ENCODE measurements around the gene CLEC4E.
A peak's percentile ranks its signal among the peaks of the same experiment; 100 is the strongest.

CLEC4E gene

DNA sequence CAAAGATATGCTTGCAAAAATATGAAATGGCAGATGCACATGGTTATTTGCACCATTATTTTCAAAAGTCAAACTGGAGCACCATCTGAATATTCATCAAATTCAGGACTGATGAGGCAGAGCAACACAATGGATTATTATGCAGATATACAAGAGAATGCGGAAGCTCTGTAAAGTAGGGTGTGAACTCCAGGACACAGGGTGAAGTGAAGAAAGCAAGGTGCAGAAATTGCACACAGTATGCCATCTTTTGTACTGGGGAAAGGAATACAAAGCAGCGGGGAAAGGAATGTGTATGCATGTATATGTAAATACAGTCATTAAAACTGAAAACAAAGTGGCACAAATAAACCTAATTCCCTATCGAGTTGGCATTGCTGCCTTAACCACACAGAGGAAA lies 22.7 kb upstream of the CLEC4E start:
- Histone ChIP-seq H3K36me3 (replicated peaks; ENCODE audit: low read depth, low read length) (no peaks in the 10 kb centered on the region), H3K27me3 (ENCODE audit: low read depth, low read length) (no peaks in the 10 kb centered on the region), H3K4me2 (ENCODE audit: low read length) (no peak overlapping the region), H3K9me3 (ENCODE audit: insufficient read depth, low read length) (peaks cover 2% of the 10 kb centered on the region; the same call in 1 of the 2 replicates), H3K9ac (ENCODE audit: low read length) (no peak overlapping the region), H2AFZ (ENCODE audit: low read depth, low read length) (no peak overlapping the region), H3K27ac (ENCODE audit: low read length) (no peak overlapping the region), H3K4me3 (ENCODE audit: low read length) (no peak overlapping the region), H3K4me1 (ENCODE audit: low read length) (no peaks in the 10 kb centered on the region), H3K79me2 (ENCODE audit: low read length) (no peaks in the 10 kb centered on the region), H4K20me1 (ENCODE audit: insufficient read depth, low read length) (no peaks in the 10 kb centered on the region)
- TF ChIP-seq EZH2phosphoT487 (IDR thresholded peaks at IDR 0.05; ENCODE audit: low read depth), result no peak
- TF ChIP-seq, protein P1, sequence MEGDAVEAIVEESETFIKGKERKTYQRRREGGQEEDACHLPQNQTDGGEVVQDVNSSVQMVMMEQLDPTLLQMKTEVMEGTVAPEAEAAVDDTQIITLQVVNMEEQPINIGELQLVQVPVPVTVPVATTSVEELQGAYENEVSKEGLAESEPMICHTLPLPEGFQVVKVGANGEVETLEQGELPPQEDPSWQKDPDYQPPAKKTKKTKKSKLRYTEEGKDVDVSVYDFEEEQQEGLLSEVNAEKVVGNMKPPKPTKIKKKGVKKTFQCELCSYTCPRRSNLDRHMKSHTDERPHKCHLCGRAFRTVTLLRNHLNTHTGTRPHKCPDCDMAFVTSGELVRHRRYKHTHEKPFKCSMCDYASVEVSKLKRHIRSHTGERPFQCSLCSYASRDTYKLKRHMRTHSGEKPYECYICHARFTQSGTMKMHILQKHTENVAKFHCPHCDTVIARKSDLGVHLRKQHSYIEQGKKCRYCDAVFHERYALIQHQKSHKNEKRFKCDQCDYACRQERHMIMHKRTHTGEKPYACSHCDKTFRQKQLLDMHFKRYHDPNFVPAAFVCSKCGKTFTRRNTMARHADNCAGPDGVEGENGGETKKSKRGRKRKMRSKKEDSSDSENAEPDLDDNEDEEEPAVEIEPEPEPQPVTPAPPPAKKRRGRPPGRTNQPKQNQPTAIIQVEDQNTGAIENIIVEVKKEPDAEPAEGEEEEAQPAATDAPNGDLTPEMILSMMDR (IDR thresholded peaks at IDR 0.05; ENCODE audit: low read depth, low read length), result no peak

DNA sequence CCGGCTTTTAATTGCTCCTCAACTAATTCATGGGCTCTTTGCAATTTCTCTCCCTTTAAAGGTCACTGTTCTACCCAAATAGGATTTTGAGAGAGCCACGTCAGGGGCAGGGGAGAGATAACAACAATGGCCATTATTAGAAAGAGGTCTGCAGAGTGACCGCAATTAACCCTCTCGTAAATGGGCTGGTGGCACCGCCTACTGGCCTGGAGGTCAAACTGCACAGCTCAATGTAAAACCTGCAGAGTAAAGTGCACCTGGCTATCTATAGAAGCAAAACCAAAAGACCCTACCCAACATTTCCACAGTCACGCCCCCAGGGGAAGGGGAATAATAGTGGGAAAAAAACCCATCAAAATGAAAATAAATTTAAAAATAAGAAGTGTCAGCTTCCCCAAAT lies 21.6 kb upstream of the CLEC4E start:
- Histone ChIP-seq H3K27me3 (ENCODE audit: low read depth, low read length) (no peaks in the 10 kb centered on the region), H3K9me3 (ENCODE audit: insufficient read depth, low read length) (peaks cover 2% of the 10 kb centered on the region; the same call in 1 of the 2 replicates)
- TF ChIP-seq, protein P1 (IDR thresholded peaks at IDR 0.05; ENCODE audit: low read depth, low read length), result peak; percentile 28
- no peak for TF ChIP-seq EZH2phosphoT487 (IDR thresholded peaks at IDR 0.05; ENCODE audit: low read depth)

DNA sequence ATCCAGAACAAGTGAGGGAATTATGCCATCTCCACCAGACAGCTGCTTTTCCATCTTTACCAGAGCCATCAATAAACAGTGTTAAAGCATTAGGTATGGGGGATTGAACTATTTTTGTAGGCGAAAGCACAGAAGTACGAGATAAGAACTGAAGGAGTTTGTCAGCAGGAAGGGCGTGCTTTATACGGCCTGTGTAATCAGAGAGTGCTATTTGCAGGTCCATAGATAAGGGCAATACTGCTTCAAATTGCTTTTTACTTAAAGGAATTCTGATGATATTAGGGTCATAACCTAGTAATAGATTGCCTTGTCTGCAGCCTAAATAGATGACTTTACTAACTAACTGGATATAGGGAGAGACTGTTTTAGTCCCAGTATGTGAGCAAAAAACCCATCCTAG lies 20.3 kb upstream of the CLEC4E start:
- Histone ChIP-seq H3K9ac (ENCODE audit: low read length) (no peak overlapping the region), H2AFZ (ENCODE audit: low read depth, low read length) (no peak overlapping the region), H3K4me2 (ENCODE audit: low read length) (no peak overlapping the region), H4K20me1 (ENCODE audit: insufficient read depth, low read length) (no peaks in the 10 kb centered on the region), H3K9me3 (ENCODE audit: insufficient read depth, low read length) (peaks cover 2% of the 10 kb centered on the region; the same call in 1 of the 2 replicates), H3K27ac (ENCODE audit: low read length) (no peak overlapping the region), H3K27me3 (ENCODE audit: low read depth, low read length) (no peaks in the 10 kb centered on the region), H3K4me1 (ENCODE audit: low read length) (no peaks in the 10 kb centered on the region), H3K79me2 (ENCODE audit: low read length) (no peaks in the 10 kb centered on the region), H3K4me3 (ENCODE audit: low read length) (no peak overlapping the region), H3K36me3 (replicated peaks; ENCODE audit: low read depth, low read length) (no peaks in the 10 kb centered on the region)
- no peak for TF ChIP-seq EZH2phosphoT487 (IDR thresholded peaks at IDR 0.05; ENCODE audit: low read depth)
- TF ChIP-seq, protein P1 (IDR thresholded peaks at IDR 0.05; ENCODE audit: low read depth, low read length), result no peak

More for the DNA sequence above, 21.6 kb upstream of the CLEC4E start:
- Histone ChIP-seq H3K79me2 (ENCODE audit: low read length) (no peaks in the 10 kb centered on the region), H3K36me3 (replicated peaks; ENCODE audit: low read depth, low read length) (no peaks in the 10 kb centered on the region), H3K4me2 (ENCODE audit: low read length) (no peak overlapping the region), H2AFZ (ENCODE audit: low read depth, low read length) (no peak overlapping the region), H3K4me3 (ENCODE audit: low read length) (no peak overlapping the region), H4K20me1 (ENCODE audit: insufficient read depth, low read length) (no peaks in the 10 kb centered on the region), H3K27ac (ENCODE audit: low read length) (no peak overlapping the region), H3K9ac (ENCODE audit: low read length) (no peak overlapping the region), H3K4me1 (ENCODE audit: low read length) (no peaks in the 10 kb centered on the region)

DNA sequence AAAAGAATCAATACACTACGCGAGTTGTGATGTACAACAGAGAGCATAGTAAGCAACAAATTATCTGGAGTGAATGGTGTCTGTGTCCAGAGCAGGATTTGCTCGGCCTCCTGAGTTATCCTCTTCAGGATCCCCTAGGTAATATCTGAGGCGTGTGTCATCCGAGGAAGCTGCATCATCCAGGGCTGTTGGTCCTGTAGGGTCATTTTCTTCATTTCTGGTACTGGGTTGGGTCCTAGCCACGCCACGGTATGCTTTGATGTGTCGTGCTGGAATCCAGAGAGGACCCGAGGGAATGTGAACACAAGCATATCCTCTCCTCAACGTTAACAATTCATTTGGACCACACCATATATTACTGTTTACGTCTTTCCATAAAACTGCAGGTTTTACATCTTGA lies 19.0 kb upstream of the CLEC4E start:
- H3K4me2 ChIP-seq (ENCODE audit: low read length), result no peak overlapping the region
- no peak overlapping the region for H3K4me3 ChIP-seq (ENCODE audit: low read length)
- H3K79me2 ChIP-seq (ENCODE audit: low read length), result no peaks in the 10 kb centered on the region
- no peak for TF ChIP-seq EZH2phosphoT487 (IDR thresholded peaks at IDR 0.05; ENCODE audit: low read depth)
- TF ChIP-seq, protein P1 (IDR thresholded peaks at IDR 0.05; ENCODE audit: low read depth, low read length), result no peak
- no peaks in the 10 kb centered on the region for H4K20me1 ChIP-seq (ENCODE audit: insufficient read depth, low read length)
- H3K27me3 ChIP-seq (ENCODE audit: low read depth, low read length), result no peaks in the 10 kb centered on the region
- H3K36me3 ChIP-seq (replicated peaks; ENCODE audit: low read depth, low read length), result no peaks in the 10 kb centered on the region
- H2AFZ ChIP-seq (ENCODE audit: low read depth, low read length), result no peak overlapping the region
- H3K9ac ChIP-seq (ENCODE audit: low read length), result no peak overlapping the region
- peaks cover 2% of the 10 kb centered on the region; the same call in 1 of the 2 replicates for H3K9me3 ChIP-seq (ENCODE audit: insufficient read depth, low read length)
- no peak overlapping the region for H3K27ac ChIP-seq (ENCODE audit: low read length)
- no peaks in the 10 kb centered on the region for H3K4me1 ChIP-seq (ENCODE audit: low read length)

Measured in OCI-LY3 (cell line).